ENCODE data around the gene CSTPP1. TPM values are rescaled to one million over a fixed set of nuclear protein-coding genes. Genes with fewer than 3 reads are reported as not detected.

CSTPP1 gene, protein sequence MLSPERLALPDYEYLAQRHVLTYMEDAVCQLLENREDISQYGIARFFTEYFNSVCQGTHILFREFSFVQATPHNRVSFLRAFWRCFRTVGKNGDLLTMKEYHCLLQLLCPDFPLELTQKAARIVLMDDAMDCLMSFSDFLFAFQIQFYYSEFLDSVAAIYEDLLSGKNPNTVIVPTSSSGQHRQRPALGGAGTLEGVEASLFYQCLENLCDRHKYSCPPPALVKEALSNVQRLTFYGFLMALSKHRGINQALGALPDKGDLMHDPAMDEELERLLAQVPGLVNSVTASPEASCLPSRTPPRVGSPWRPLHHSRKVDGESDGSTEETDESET
- total RNA-seq = 54.5 TPM

DNA sequence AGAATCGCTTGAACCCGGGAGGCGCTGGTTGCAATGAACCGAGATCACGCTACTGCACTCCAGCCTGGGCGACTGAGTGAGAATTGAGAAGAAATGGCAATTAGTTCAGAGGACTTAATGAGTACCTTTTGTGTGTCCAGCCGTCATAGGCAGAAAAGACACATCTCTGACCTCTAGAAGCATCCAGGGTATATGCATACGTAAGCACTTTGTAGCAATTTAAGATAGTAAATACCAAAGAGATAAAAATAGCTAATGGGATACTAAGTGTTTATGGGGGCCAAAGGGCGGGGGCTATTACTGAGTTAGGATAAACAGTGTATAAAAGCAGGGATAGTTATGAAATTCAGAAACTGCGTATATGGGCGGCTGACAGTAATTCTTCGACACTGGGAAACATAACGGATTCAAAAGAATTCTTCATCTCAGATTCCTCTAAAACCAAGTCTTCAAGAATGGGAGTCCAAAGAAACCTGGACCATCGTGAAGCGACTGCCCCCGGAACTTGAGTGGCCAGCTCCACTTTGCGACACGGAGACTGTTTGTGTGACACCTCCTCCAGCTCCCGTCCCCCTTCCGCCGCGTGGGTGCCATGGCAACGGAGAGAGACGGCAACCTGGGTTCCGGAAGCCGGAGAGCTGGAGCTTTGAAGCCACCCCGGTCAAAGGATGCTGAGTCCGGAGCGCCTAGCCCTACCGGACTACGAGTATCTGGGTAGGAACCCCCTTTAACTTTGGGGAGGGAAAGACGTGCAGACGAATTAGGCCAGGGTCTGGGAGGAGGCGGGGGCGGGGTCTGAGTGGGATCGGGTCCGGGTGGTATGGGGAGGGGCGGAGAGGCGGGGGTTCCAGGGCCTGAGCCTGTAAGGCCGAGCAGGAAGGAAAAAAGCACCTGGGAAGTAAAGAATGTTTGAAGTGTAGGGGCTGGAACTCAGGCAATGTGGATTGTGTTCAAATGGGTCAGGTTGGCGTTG lies at the start of gene CSTPP1:
Gene CSTPP1, plus strand, starts transcription at position 624 of the 973 bp plus-strand sequence. Its CDS starts 45 bp downstream, at position 669.

GRCh38 chr11:46918083-46918787 lies 18.3 kb upstream of the CSTPP1 start, which contains the start of gene LRP4:
Gene LRP4 (minus strand): TSS chr11:46918550. CDS start chr11:46918379, 171 bp downstream.

GRCh38 chr11:47176328-47177228 lies 240.0 kb downstream of the CSTPP1 start, which contains the start of gene ARFGAP2:
Gene ARFGAP2 (minus strand): TSS chr11:47176879. CDS start chr11:47176853, 26 bp downstream.

DNA sequence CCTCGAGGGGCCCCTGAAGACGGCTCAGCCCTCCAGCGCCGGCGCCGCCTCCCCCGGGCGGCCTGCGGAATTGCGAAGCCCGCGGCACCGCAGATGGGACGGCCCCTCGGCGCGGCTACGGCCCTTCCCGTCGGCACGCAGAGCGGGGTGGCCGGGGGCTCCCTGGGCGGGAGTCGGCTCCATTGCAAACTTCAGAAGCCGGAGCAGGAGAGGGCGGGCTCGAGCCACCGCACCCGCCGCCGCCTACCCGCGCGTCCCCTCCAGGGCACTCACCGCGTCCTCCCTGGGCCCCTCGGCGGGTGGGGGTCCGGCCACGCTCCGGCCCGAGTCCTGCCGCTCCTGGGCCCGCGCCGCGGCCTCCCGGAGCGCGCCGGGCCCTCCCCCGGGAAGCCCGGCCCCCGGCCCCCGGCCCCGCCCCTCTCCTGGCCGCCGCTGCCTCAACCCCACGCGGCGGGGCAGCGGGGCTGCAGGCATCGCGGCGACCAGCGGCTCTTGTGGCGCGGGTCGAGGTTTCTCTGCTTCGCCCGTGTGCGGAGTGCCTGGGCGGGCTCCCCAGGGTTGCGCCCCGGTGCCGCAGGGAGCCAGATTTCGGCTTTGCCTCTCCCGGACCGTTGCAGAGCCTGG lies 249.6 kb downstream of the CSTPP1 start, which contains the start of gene PACSIN3:
Gene PACSIN3, minus strand, starts transcription at position 359 of the 624 bp plus-strand sequence. CDS start 3,707 bp downstream, outside the sequence.

Other genes with a start within 250 kb of the CSTPP1 start
- 32.6 TPM for gene ARHGAP1, start 236.1 kb upstream of the CSTPP1 start, total RNA-seq
- gene ZNF408, start 235.7 kb upstream of the CSTPP1 start, total RNA-seq = 9.0 TPM
- not detected for gene F2, start 217.5 kb upstream of the CSTPP1 start, total RNA-seq
- gene CKAP5, start 90.5 kb upstream of the CSTPP1 start, total RNA-seq = 118 TPM
- gene LRP4, start 18.2 kb upstream of the CSTPP1 start, total RNA-seq = 31.1 TPM
- 230 TPM for gene ARFGAP2, start 240.1 kb downstream of the CSTPP1 start, total RNA-seq
- 35.2 TPM for gene PACSIN3, start 249.7 kb downstream of the CSTPP1 start, total RNA-seq

Data from camera-type eye (tissue), 1 donor.